Heart left ventricle (tissue), 16 donors: ENCODE measurements around the gene MOB1A. TPM values are rescaled to one million over a fixed set of nuclear protein-coding genes. Genes with fewer than 3 reads are reported as not detected.

Source experiments
- ATAC-seq, 4 donors: fragments of 200-7000 bp; cut with Tn5 transposase; one replicate each; pipeline ENCODE4 v1.9.1; 2020 to 2022; ENCODE audit warnings: moderate library complexity in 4 of 4, mild to moderate bottlenecking in 3 of 4, moderate number of reproducible peaks in 1 of 4
- DNase-seq, 5 donors: peaks; one replicate each; pipeline ENCODE4 v3.0.0-alpha.2; 2020
- H3K27ac ChIP-seq, 12 donors: fragments of 200-600 bp; sonication (generic) in 4 of 12; one replicate each; pipeline versions ENCODE4 v1.5.0 to v1.8.0; 2016 to 2022; ENCODE audit warnings: mild to moderate bottlenecking in 2 of 12
- H3K27me3 ChIP-seq, 9 donors: fragments of 200-600 bp; sonication (generic) in 2 of 9; one replicate each; pipeline versions ENCODE4 v1.5.1 to v1.8.0; 2016 to 2022; ENCODE audit warnings: mild to moderate bottlenecking in 3 of 9
- H3K36me3 ChIP-seq, 9 donors: fragments of 200-600 bp; sonication (generic) in 2 of 9; one replicate each; pipeline versions ENCODE4 v1.5.0 to v1.8.0; 2018 to 2022; ENCODE audit warnings: mild to moderate bottlenecking in 2 of 9
- H3K4me1 ChIP-seq, 12 donors: fragments of 200-600 bp; sonication (generic) in 4 of 12; one replicate each; pipeline versions ENCODE4 v1.5.0 to v1.8.0; 2016 to 2022; ENCODE audit warnings: mild to moderate bottlenecking in 3 of 12
- H3K4me3 ChIP-seq, 12 donors: fragments of 200-600 bp; sonication (generic) in 4 of 12; one replicate each; pipeline versions ENCODE4 v1.5.0 to v1.8.0; 2017 to 2022; ENCODE audit warnings: mild to moderate bottlenecking in 9 of 12, moderate library complexity in 4 of 12
- H3K9me3 ChIP-seq, 12 donors: fragments of 200-600 bp; sonication (generic) in 4 of 12; one replicate each; pipeline versions ENCODE4 v1.5.0 to v1.8.0; 2016 to 2022; ENCODE audit warnings: mild to moderate bottlenecking in 1 of 12
- CTCF ChIP-seq, 12 donors: fragments of 200-600 bp; sonication (generic) in 4 of 12; IDR thresholded peaks; one replicate each; pipeline versions ENCODE4 v1.5.0 to v1.8.0; 2018 to 2022; ENCODE audit warnings: antibody characterized with exemption in 12 of 12, mild to moderate bottlenecking in 5 of 12
- POLR2A ChIP-seq, 2 donors: fragments of 450-650 bp; IDR thresholded peaks; one replicate each; pipeline ENCODE4 v1.6.1; 2017; ENCODE audit warnings: antibody characterized with exemption in 2 of 2, mild to moderate bottlenecking in 2 of 2, moderate library complexity in 2 of 2
- WGBS, 4 donors: extraction: QIAGEN DNeasy Blood & Tissue Kit in 2 of 4; methylation state at CpG; one replicate each; pipeline versions ENCODE4 v1.1.5 to v1.1.7; 2013 to 2018; 5-methylcytosine and 5-hydroxymethylcytosine counted together
- intact Hi-C, 10 donors: fragments of 100-400 bp; cut with DNase I; formaldehyde crosslinking; loops; one replicate each; pipeline versions ENCODE4 v1.11.1 to v1.14.2; 2022
- polyA plus RNA-seq, 2 donors: library from polyadenylated mRNA; stranded (reverse); fragments of 200-250 nt; gene quantifications; one replicate each; pipeline ENCODE4 v1.2.3, GENCODE V29; 2013
- total RNA-seq, 9 donors: library from RNA; depleted of rRNA in 2 of 9; stranded (reverse); fragments of >200 nt in 2 of 9; fragmentation: NEBNext Ultra II Directional in 3 of 9; extraction: Animal tissue kit (Norgen Biotek cat#: 25700) in 3 of 9; gene quantifications; one replicate each; pipeline versions ENCODE4 v1.1.0 to v1.2.4, GENCODE V29; 2016 to 2023
- donor health status: ischemic (EF 13 %, LVEDD 7.1; RV severe dilation, severe dysfunction).
- donor health status: healthy with polysubstance abuse.
- donor health status: DM: no; HTN: yes; CAD: no.
- donor health status: DM: no; HTN: no; CAD: no.
- donor health status: ischemic (EF 25% LVEDD 6.9; RV normal size, moderate dysfunction).
- donor health status: ischemic (EF 25% LVEDD 5.7; RV mildly dilated, moderate dysfunction).
- donor health status: healthy.
- donor health status: DM: yes; HTN: yes; CAD: no.
- donor health status: ischemic (EF 35%, LVEDD 5.7; RV mildly dilated, moderate dysfunction).
- donor health status: nonischemic (EF 11% LVEDD 7.7; RV severe dilation, severe dysfunction).
- donor health status: DM: yes; HTN: yes; CAD: no.
- donor health status: PGD.
- donor health status: ischemic (EF 29% LVEDD 5.4; RV normal size, mild dysfunction).
- donor health status: nonischemic (EF 23%, LVEDD 6.1; RV moderate dilation, normal function).

MOB1A gene
- total and polyA plus RNA-seq, 11 donors: 15.0 to 104 (median 53.5) TPM

GRCh38 chr2:74147727-74148456 lies 30.8 kb downstream of the MOB1A start, which contains the start of gene BOLA3:
TSS of gene BOLA3 (minus strand) at chr2:74147912. CDS start at chr2:74147874, 38 bp downstream.
- peak; percentile 89 to 94 (median 90) for DNase-seq
- Histone ChIP-seq H3K27me3 (no peaks in the 10 kb centered on the region), H3K9me3 (no peaks in the 10 kb centered on the region), H3K27ac (peak within 1 kb of the TSS in 11 of 12 donors; percentile 62 to 81 (median 74)), H3K4me1 (peaks cover 3 to 25% (median 16%) of the 10 kb centered on the region in 12 donors), H3K36me3 (peaks cover 0 to 39% (median 23%) of the 10 kb centered on the region in 9 donors), H3K4me3 (peak within 1 kb of the TSS; percentile 66 to 99 (median 88))
- peak; percentile 76 to 99 (median 97) for ATAC-seq
- TF ChIP-seq POLR2A (IDR thresholded peaks at IDR 0.05) (peak in 1 of 2 donors; percentile 58), CTCF (IDR thresholded peaks at IDR 0.05) (peak; percentile 59 to 95 (median 82))
- 2 to 8% (median 4%) methylated on average over 28 to 67 of the region's 67 CpGs for WGBS, 4 donors
- intact Hi-C loops: loop anchor here in 5 of 10 donors (2.0 to 10.0 kb wide), 4 partner anchors 31 to 323 kb away; partner anchors contain the start of genes DGUOK (in 4 of the 5), STAMBP (in 2 of the 5) and MOB1A (in 1 of the 5)

GRCh38 chr2:74146929-74147726 lies 31.6 kb downstream of the MOB1A start:
- H3K9me3 ChIP-seq: no peaks in the 10 kb centered on the region
- peak overlapping the region; percentile 66 to 99 (median 88) for H3K4me3 ChIP-seq
- DNase-seq: no peak
- 5 to 7% (median 6%) methylated on average over 29 of the region's 29 CpGs for WGBS, 4 donors
- intact Hi-C loops: loop anchor here in 5 of 10 donors (10.0 kb wide), 3 partner anchors 142 to 322 kb away; partner anchors contain the start of genes DGUOK (in 4 of the 5) and STAMBP (in 2 of the 5)
- peak in 2 of 4 donors; percentile 3 to 26 for ATAC-seq
- H3K36me3 ChIP-seq: peaks cover 0 to 39% (median 22%) of the 10 kb centered on the region in 9 donors
- TF ChIP-seq CTCF (IDR thresholded peaks at IDR 0.05) (no peak), POLR2A (IDR thresholded peaks at IDR 0.05) (no peak)
- H3K4me1 ChIP-seq: peaks cover 3 to 25% (median 16%) of the 10 kb centered on the region in 12 donors
- no peaks in the 10 kb centered on the region for H3K27me3 ChIP-seq
- peak overlapping the region in 11 of 12 donors; percentile 62 to 81 (median 74) for H3K27ac ChIP-seq

GRCh38 chr2:74142340-74142739 lies 36.3 kb downstream of the MOB1A start:
- intact Hi-C loops: loop anchor here in 5 of 10 donors (10.0 kb wide), 3 partner anchors 138 to 318 kb away; partner anchors contain the start of genes DGUOK (in 4 of the 5) and STAMBP (in 2 of the 5)
- WGBS, 4 donors: 76 to 83% (median 80%) methylated on average over 6 of the region's 6 CpGs
- DNase-seq: no peak

GRCh38 chr2:74138600-74139323 lies 39.9 kb downstream of the MOB1A start:
- 86 to 92% (median 88%) methylated on average over 13 to 19 of the region's 19 CpGs for WGBS, 4 donors
- DNase-seq (no peak), ATAC-seq (no peak)
- Histone ChIP-seq H3K27me3 (no peaks in the 10 kb centered on the region), H3K36me3 (peaks cover 0 to 44% (median 30%) of the 10 kb centered on the region in 9 donors), H3K4me1 (no peaks in the 10 kb centered on the region), H3K9me3 (no peaks in the 10 kb centered on the region), H3K27ac (no peak overlapping the region), H3K4me3 (no peak overlapping the region)
- intact Hi-C loops: no loop called here
- TF ChIP-seq CTCF (IDR thresholded peaks at IDR 0.05) (peak in 2 of 12 donors; percentile 7 to 9), POLR2A (IDR thresholded peaks at IDR 0.05) (no peak)

More at GRCh38 chr2:74142340-74142739, 36.3 kb downstream of the MOB1A start:
- Histone ChIP-seq H3K27ac (no peak overlapping the region), H3K9me3 (no peaks in the 10 kb centered on the region), H3K4me1 (peaks cover 3 to 18% (median 13%) of the 10 kb centered on the region in 12 donors), H3K36me3 (peaks cover 0 to 37% (median 24%) of the 10 kb centered on the region in 9 donors), H3K4me3 (no peak overlapping the region), H3K27me3 (no peaks in the 10 kb centered on the region)
- no peak for TF ChIP-seq POLR2A (IDR thresholded peaks at IDR 0.05)
- no peak for ATAC-seq
